Activated naive CD4-positive, alpha-beta T cell treated with anti-CD3 and anti-CD28 coated beads, Interleukin-2, amount 50 U/mL, for 16 hours (primary cell): Measurements from ENCODE around the gene AVP.
"Not testable (repeated sequence)": the region's sequence is repeated elsewhere in the genome, so short reads cannot be mapped to it uniquely, and the experiment has no call there.

ENCODE experiments used
- DNase-seq: peaks from one replicate; pipeline ENCODE4 v3.0.0-alpha.2; 2020

AVP gene

GRCh38 chr20:3082955-3083952, 1.3 kb downstream of the AVP start:
- DNase-seq = no peak

GRCh38 chr20:3082306-3082951, 2.1 kb downstream of the AVP start:
- no peak for DNase-seq

DNA sequence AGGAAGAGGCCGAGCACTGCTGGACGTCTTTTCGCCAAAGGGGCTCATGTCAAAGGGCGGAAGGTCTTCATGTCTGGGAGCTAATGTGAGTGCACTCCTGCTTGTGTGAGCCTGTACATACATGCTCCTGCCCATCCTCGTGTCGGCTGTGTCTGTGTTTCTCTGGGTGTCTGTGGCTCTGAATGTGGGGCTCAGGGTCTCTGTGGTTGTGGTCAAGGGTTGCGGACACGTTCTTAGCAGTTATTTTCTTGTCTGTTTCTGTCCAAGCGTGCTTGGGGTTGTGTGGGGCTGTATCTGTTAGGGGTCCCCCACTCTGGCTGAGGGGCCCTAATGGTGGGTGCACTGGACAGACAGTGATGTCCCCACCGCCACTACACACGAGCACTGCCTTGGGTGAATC, 2.9 kb downstream of the AVP start:
- no peak for DNase-seq

DNA sequence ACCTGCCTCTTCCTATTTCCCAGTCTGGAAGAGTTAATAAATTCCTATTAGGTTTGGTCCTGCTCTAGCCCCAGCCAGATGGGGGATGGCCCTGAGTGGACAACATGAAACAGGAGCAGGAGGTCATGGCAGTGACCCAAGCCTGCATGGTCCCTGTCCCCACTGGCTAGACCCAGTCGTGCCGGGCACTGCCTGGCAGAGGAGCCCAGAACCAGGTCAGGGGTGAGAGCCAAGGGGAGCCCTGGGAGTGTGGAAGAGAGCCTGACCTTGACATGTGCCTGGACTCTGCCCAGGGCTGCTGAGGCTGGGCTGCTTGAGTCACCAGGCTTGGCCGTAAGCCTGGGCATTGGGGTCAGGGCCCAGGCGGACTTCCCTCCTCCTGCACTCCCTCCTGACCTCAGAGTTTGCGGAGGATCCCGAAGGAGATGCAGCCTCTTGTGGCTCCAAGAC, 3.6 kb downstream of the AVP start:
- no peak for DNase-seq

GRCh38 chr20:3077618-3078134, 6.8 kb downstream of the AVP start:
- DNase-seq = no peak

GRCh38 chr20:3075315-3075714, 9.2 kb downstream of the AVP start:
- DNase-seq = not testable (repeated sequence)

- DNase-seq = no peak
These were observed 9.7 kb downstream of the AVP start for GRCh38 chr20:3074812-3075211.

GRCh38 chr20:3073251-3073643, 11.3 kb downstream of the AVP start:
- not testable (repeated sequence) for DNase-seq

- DNase-seq = no peak
These were observed 11.8 kb downstream of the AVP start for GRCh38 chr20:3072530-3073250.

GRCh38 chr20:3071610-3072529, 12.7 kb downstream of the AVP start, which contains the start of gene OXT:
TSS of gene OXT (plus strand) at chr20:3071620. CDS start at chr20:3071656, 36 bp downstream.
- DNase-seq = peak; percentile 76

DNA sequence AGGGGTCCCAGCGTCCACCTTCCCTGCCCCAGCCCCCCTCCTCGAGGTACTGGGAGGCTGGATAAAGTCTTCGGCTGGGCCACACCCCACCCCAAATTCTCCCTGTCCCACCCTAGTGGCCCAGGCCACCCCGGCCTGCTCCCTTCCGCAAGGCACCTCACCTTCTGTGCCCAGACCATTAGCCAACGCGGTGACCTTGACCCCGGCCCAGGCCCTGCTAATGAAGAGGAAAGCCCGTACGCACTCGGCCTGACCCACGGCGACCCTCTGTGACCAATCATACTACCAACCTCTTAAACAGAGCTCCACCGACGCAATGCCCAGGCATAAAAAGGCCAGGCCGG, 13.3 kb downstream of the AVP start:
- no peak for DNase-seq

DNA sequence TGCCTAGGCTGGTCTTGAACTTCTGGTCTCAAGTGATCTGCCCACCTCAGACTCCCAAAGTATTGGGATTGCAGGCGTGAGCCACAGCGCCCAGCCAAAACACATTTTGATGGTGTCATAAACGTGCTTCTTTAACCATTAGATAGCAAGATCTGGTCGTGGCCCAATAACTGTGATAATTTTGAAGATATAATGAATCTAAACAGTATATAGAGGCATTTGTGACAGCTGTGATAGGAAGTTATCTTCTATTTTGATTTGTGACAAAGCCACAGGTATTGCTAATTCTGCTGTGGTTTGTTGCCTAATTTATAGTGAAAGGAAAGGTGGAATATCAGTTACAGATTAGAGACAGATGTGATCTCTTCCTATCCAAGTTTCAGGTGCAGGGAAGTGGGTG, 13.8 kb downstream of the AVP start:
- no peak for DNase-seq

GRCh38 chr20:3068986-3069900, 15.3 kb downstream of the AVP start:
- peak; percentile 28 for DNase-seq

DNA sequence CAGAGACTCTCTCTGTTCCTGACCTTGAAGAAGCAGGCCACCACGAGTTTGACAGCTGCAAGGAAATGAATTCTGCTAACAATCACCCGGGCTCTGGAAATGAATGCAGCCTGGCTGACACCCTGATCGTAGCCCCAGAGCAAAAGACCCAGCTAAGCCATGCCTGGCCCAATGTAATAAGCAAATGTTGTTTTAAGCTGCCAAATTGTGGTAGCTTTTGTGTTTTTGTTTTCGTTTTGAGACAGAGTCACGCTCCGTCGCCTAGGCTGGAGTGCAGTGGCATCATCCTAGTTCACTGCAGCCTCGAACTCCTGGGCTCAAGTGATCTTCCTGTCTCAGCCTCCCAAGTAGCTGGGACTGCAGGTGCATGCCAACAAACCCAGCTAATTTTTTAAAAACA, 16.4 kb downstream of the AVP start:
- DNase-seq = no peak

DNA sequence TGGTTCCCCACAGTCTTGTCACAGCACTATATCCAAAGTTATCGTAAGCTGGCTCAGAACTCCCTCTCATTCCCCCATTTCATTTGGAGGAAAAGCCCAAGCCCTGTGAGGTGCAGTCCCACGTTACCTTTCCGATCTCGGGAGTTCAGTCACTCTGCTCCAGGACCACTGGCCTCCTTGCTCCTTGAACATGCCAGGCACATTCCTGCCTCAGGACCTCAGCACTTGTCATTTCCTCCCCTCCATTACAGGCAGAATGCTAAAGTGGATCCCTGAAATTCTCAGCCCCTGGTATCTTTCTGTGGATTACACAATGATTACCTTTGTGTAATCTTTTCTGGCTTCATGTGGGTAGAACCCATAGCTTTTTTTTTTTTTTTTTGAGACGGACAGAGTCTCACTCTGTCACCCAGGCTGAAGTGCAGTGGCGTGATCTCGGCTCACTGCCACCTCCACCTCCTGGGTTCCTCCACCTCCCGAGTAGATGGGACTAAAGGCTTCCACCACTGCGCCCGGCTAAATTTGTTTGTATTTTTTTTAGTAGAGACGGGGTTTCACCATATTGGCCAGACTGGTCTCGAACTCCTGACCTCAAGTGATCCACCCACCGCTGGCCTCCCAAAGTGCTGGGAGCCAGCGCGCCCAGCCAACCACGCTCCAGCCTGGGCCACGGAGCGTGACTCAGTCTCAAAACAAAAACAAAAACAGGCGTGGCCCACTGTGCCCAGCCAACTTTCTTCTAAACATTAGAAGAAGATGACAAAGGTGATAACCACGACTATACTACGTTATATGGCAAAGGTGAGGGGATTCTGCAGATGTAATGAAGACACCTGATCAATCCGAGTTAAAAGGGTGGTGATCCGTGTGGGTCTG, 17.1 kb downstream of the AVP start:
- DNase-seq = no peak

- DNase-seq = not testable (repeated sequence)
These were observed 20.4 kb downstream of the AVP start for GRCh38 chr20:3064119-3064518.

DNA sequence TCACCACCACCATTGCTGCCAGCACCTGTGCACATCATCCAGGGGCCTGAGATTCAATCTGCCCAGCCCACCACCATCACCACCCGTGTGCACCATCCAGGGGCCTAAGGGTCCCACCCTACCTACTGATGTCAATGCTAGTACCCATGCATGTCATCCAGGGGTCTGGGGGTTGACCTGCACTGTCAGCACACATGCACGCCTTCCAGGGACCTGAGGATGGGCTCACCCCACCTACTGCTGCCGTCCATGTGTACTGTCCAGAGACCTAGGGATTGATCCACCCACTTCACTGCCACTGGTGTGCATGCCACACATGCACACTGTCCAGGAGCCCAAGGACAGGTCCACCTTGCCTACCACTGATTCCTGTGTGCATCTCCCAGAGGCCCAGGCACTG, 25.0 kb downstream of the AVP start:
- no peak for DNase-seq

GRCh38 chr20:3051385-3052019, 33.0 kb downstream of the AVP start:
- DNase-seq = no peak
